Measurements from ENCODE around the gene FGD5. TPM values are rescaled to one million over a fixed set of nuclear protein-coding genes. Genes with fewer than 3 reads are reported as not detected.

Gene FGD5
- total and polyA plus RNA-seq, 8 donors: 1.2 to 34.1 (median 9.0) TPM

- WGBS, 5 donors: 82 to 89% (median 88%) methylated on average over 16 to 20 of the region's 20 CpGs
- intact Hi-C loops (cut with DNase I; ENCODE audit: low total_unique reads): no loop called here
- Histone ChIP-seq H3K4me1 (peaks cover 0 to 3% (median 0%) of the 10 kb centered on the region in 4 donors), H3K27ac (no peak overlapping the region), H3K27me3 (peaks cover 0 to 18% (median 0%) of the 10 kb centered on the region in 3 donors), H3K4me3 (no peak overlapping the region), H3K9me3 (no peaks in the 10 kb centered on the region), H3K36me3 (no peaks in the 10 kb centered on the region)
- TF ChIP-seq CTCF (IDR thresholded peaks at IDR 0.05) (no peak), POLR2A (IDR thresholded peaks at IDR 0.05) (no peak), EP300 (IDR thresholded peaks at IDR 0.05) (no peak), POLR2AphosphoS5 (IDR thresholded peaks at IDR 0.05) (no peak)
- DNase-seq: no peak
Observed at GRCh38 chr3:14785207-14786155, 33.3 kb upstream of the FGD5 start.

GRCh38 chr3:14786369-14786768, 32.4 kb upstream of the FGD5 start:
- TF ChIP-seq EP300 (IDR thresholded peaks at IDR 0.05): no peak
- Histone ChIP-seq H3K36me3 (no peaks in the 10 kb centered on the region), H3K27me3 (peaks cover 0 to 23% (median 0%) of the 10 kb centered on the region in 3 donors), H3K9me3 (no peaks in the 10 kb centered on the region), H3K4me3 (no peak overlapping the region), H3K4me1 (peaks cover 0 to 4% (median 0%) of the 10 kb centered on the region in 4 donors), H3K27ac (no peak overlapping the region)
- intact Hi-C loops (cut with DNase I; ENCODE audit: low total_unique reads): no loop called here
- DNase-seq: no peak
- 89 to 99% (median 93%) methylated on average over 3 of the region's 3 CpGs for WGBS, 5 donors

- Histone ChIP-seq H3K36me3 (no peaks in the 10 kb centered on the region), H3K4me1 (peaks cover 0 to 7% (median under 1%) of the 10 kb centered on the region in 4 donors), H3K27ac (no peak overlapping the region), H3K27me3 (peaks cover 0 to 28% (median 0%) of the 10 kb centered on the region in 3 donors), H3K4me3 (no peak overlapping the region), H3K9me3 (no peaks in the 10 kb centered on the region)
- TF ChIP-seq CTCF (IDR thresholded peaks at IDR 0.05) (no peak), POLR2AphosphoS5 (IDR thresholded peaks at IDR 0.05) (no peak), POLR2A (IDR thresholded peaks at IDR 0.05) (no peak), EP300 (IDR thresholded peaks at IDR 0.05) (no peak)
- 29 to 52% (median 32%) methylated on average over 7 of the region's 7 CpGs for WGBS, 5 donors
- DNase-seq: no peak
- intact Hi-C loops (cut with DNase I; ENCODE audit: low total_unique reads): no loop called here
Observed at GRCh38 chr3:14787630-14788029, 31.1 kb upstream of the FGD5 start.

DNA sequence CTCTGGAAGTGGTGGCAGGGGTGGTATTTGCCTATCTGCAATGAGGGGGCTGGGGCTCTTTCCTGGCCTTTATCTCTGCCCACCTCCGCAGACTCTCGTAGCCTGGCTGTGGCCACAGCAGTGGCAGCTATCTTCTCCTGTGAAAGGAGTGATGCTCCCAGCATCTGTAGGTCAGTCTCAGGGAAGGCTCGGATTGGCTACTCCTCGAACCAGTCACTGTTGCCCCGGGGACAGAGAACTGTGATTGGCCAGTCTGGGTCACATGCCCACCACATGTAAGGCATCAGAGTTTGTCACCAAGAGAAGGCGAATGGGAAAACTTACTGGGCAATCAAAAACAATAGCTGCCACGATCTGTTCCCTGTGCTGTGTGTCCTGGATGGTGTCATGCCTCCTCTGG, 30.1 kb upstream of the FGD5 start:
- H3K27ac ChIP-seq: no peak overlapping the region
- H3K27me3 ChIP-seq: peaks cover 0 to 26% (median 0%) of the 10 kb centered on the region in 3 donors
- TF ChIP-seq POLR2A (IDR thresholded peaks at IDR 0.05): no peak
- TF ChIP-seq POLR2AphosphoS5 (IDR thresholded peaks at IDR 0.05): no peak
- TF ChIP-seq CTCF (IDR thresholded peaks at IDR 0.05): no peak
- no peak for TF ChIP-seq EP300 (IDR thresholded peaks at IDR 0.05)
- 88 to 93% (median 91%) methylated on average over 7 of the region's 7 CpGs for WGBS, 5 donors
- peaks cover 0 to 8% (median 2%) of the 10 kb centered on the region in 4 donors for H3K4me1 ChIP-seq
- H3K9me3 ChIP-seq: no peaks in the 10 kb centered on the region
- no peak for DNase-seq
- H3K4me3 ChIP-seq: no peak overlapping the region
- no peaks in the 10 kb centered on the region for H3K36me3 ChIP-seq
- intact Hi-C loops (cut with DNase I; ENCODE audit: low total_unique reads): no loop called here

All from stomach (tissue), 9 donors.